Fibroblast of lung (primary cell): Measurements from ENCODE around the gene SPINK4.

Experiments used
- CTCF ChIP-seq, 2 donors: IDR thresholded peaks in 1 of 2; conservative IDR thresholded peaks in 1 of 2; 1 replicate in 1 of 2; 2 replicates in 1 of 2; pipeline ENCODE4 v1.5.1; 2011 to 2012; ENCODE audit warnings: low read length in 2 of 2, control low read depth in 1 of 2, inconsistent platforms in 1 of 2, low read depth in 1 of 2, mild to moderate bottlenecking in 1 of 2
- EZH2 ChIP-seq: IDR thresholded peaks from 2 replicates; pipeline ENCODE4 v1.5.1; 2012; ENCODE audit warnings: low read length, control low read depth, mild to moderate bottlenecking; ENCODE audit errors: missing control alignments

- no peak for TF ChIP-seq CTCF (conservative IDR thresholded peaks at IDR 0.05 in 1 of 2, IDR thresholded peaks at IDR 0.05 in 1 of 2; ENCODE audit: low read depth in 1 of 2, low read length in 2 of 2)
- TF ChIP-seq EZH2, result no peak
Measured at GRCh38 chr9:33220681-33221567, 19.0 kb upstream of the SPINK4 start.
